Sciatic nerve (tissue), 2 donors: ENCODE data around the gene OBP2B. TPM values are rescaled to one million over a fixed set of nuclear protein-coding genes. Genes with fewer than 3 reads are reported as not detected.
"Not testable (repeated sequence)": the region's sequence is repeated elsewhere in the genome, so short reads cannot be mapped to it uniquely, and the experiment has no call there.

Experiments
- ATAC-seq: fragments of 200-7000 bp; cut with Tn5 transposase; one replicate; pipeline ENCODE4 v1.9.1; 2020; ENCODE audit warnings: mild to moderate bottlenecking, moderate library complexity
- DNase-seq: peaks from one replicate; pipeline ENCODE4 v3.0.0-alpha.2; 2020; ENCODE audit warnings: low spot score
- intact Hi-C: fragments of 100-400 bp; cut with DNase I; formaldehyde crosslinking; loops from one replicate; pipeline ENCODE4 v1.14.2; 2022
- total RNA-seq: library from RNA; stranded (reverse); fragmentation: NEBNext Ultra II Directional; extraction: Animal tissue kit (Norgen Biotek cat#: 25700); gene quantifications from one replicate; pipeline ENCODE4 v1.2.1, GENCODE V29; 2021
- donor health status: DM: no; HTN: no; CAD: no.
- donor health status: DM: no; HTN: no; CAD: no.

The OBP2B gene
- total RNA-seq, 1 donor from 2014 or later = not detected

DNA sequence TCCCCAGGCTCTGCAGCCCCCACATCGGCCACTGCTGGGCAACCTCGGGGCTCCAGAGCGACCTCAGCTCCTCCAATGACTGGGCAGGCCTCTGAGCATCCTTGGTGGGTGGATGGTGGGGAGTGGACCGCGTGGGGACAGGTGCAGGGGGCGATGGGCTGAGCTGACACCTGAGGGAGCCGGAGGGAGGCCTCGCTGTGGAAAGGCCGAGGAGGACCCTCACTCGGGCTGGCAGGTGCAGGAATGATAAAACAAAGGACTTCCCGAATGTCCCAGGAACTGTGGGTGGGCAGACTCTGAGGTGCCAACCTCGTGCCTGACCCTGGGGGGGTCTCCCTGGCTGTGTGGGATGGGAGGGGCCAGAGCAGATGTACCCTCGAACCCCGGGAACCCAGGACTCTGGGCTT lies 3.6 kb downstream of the OBP2B start:
- intact Hi-C loops, ATAC-seq: not testable (repeated sequence)
- peak; percentile 42 for DNase-seq

DNA sequence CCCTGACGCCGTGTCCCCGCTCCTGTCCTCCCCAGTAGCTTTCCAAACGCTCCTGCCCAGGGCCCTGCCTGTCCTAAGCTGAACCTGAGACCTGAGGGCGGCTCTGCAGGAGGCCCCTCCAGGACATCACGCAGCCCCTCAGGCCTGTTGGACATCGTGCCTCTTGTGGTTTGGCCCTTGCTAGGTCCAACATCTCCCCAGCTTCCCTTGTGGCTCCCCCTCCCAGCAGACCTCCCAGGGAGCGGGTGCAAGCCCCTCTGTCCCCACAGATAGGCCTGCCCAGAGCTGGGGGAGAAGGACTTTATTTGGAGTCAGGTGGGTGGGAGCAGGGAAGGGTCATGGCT lies 4.1 kb downstream of the OBP2B start:
- ATAC-seq (no peak), DNase-seq (no peak)
- intact Hi-C loops = no loop called here

DNA sequence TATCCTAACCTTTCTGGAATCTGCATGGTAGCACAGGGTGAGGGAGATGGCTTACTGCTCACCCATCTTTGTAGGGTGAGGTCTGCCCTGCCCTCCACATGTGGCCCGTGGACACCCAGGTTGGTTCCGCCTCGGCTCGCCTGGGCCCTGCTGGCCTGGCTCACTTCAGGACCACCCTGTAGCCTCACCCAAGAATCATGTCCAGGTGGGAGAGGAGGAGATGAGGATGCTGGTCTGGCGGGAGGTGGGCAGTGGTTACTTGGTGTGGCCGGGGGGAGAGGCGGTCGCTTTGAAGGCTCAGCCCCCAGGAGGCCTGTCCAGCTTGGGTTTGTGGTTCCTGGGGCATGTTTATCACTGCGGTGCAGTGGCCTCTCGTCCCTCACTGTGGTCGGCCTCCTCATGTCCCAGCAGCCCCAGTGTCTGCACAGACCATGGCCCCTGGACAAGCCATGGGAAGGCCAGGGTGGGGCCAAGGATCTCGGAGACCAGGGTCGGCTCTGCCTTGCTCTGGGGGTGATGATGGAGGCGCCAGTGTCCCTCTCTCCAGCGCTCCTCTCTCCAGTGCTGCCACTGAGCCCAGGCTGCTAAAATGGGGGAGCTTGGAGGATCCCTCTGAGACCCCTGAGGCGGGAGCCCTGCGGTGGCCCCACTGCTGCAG lies 4.6 kb downstream of the OBP2B start:
- peak; percentile 44 for DNase-seq

GRCh38 chr9:133203506-133204075 lies 5.5 kb downstream of the OBP2B start:
- DNase-seq = peak; percentile 34
- intact Hi-C loops = no loop called here
- no peak for ATAC-seq

More for the DNA sequence above, 4.6 kb downstream of the OBP2B start:
- intact Hi-C loops = no loop called here
- ATAC-seq = no peak

- ATAC-seq (no peak), DNase-seq (peak; percentile 33)
- intact Hi-C loops = no loop called here
Measured at GRCh38 chr9:133202688-133203453, 6.2 kb downstream of the OBP2B start.

DNA sequence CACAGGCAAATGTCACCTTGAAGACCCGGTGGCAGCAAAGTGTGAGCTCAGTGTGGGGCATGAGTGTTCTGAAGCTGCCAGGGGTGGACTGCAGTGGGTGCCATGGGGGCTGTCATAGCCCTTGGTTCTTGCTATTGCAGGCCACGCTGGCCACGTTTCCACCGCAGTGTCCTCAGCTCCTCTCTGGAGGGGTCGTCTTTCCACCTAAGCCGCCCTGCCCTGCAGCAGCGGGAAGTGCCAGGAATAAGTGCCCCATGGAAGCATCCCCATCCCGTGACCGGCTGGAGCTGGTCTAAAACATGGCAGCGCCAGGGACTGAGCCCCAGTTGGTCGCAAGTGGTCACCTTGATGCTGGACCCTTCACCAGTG lies 6.9 kb downstream of the OBP2B start:
- DNase-seq = no peak
- intact Hi-C loops = no loop called here

GRCh38 chr9:133201424-133202144 lies 7.5 kb downstream of the OBP2B start:
- DNase-seq = no peak
- intact Hi-C loops = no loop called here
- no peak for ATAC-seq

More for the DNA sequence above, 6.9 kb downstream of the OBP2B start:
- ATAC-seq = no peak

DNA sequence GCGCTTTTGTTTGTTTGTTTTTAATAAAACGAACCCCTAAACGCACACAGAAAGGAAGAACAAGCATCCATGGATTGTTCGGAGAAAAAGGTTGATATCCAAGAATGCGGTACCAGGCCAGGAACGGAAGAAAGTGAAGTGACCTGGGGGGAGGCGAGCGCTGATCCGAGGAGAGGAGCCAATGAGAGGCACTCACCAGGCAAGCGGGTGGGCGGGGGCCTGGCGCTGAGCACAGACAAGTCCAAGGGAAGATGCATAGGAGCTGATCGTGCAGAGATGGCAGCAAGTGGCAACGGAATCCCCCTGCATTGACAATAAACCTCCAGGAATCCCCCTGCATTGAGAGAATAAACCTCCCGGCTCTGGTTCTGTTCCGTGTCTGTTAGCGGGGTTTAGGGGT lies 8.4 kb downstream of the OBP2B start:
- ATAC-seq = no peak
- DNase-seq = no peak
- intact Hi-C loops = no loop called here

- ATAC-seq = peak; percentile 90
- DNase-seq = no peak
- intact Hi-C loops = no loop called here
Measured at GRCh38 chr9:133199648-133200321, 9.3 kb downstream of the OBP2B start.

- ATAC-seq = no peak
- intact Hi-C loops = no loop called here
- DNase-seq = no peak
Measured at GRCh38 chr9:133195029-133195428, 14.0 kb downstream of the OBP2B start.

GRCh38 chr9:133194597-133194996 lies 14.5 kb downstream of the OBP2B start:
- ATAC-seq (no peak), DNase-seq (no peak)
- intact Hi-C loops = no loop called here

DNA sequence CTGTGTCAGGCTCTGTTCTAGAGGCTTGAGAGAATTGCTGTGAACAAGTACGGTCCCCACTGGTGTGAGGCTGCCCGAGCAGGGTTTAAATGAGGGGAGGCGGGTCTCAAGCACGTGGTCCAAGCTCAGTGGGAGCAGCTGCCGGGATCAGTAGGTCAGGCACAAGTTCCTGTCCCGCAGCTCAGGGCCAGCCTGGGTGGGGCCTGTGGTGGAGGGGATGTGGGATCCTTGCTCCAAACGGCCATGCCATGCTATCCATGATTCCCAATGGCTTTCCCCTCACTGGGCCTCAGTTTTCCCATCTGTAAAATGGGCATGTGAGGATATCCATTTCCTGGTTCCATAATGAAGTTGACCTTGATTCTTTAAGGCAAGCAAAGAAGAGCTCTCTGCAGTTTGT lies 17.1 kb downstream of the OBP2B start:
- intact Hi-C loops = no loop called here
- no peak for DNase-seq
- no peak for ATAC-seq

- ATAC-seq (no peak), DNase-seq (no peak)
- intact Hi-C loops = loop anchor here (10.0 kb wide), 2 partner anchors 145 to 295 kb away; partner anchors contain the start of gene SURF6
Measured at GRCh38 chr9:133189826-133190225, 19.2 kb downstream of the OBP2B start.

DNA sequence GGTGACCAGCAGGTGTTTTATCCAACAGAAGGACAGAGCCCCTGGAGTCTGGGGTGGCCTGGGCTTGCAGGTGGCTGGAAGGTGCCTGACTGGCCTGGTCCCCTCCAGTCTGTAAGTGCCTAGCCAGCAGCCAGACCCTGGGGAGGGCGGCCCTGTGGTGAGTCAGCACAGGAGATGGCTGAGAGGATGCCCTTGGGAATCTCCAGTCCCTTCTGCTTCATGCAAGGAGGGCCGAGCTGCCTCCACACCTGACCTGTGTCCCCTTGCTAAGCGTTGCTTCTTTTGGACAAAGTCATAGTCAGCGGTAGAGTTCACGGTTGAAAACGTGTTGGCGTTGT lies 20.2 kb downstream of the OBP2B start:
- DNase-seq = peak; percentile 38
- no peak for ATAC-seq
- intact Hi-C loops = loop anchor here (10.0 kb wide), 2 partner anchors 146 to 296 kb away; partner anchors contain the start of gene SURF6

- DNase-seq = peak; percentile 45
- ATAC-seq = peak; percentile 12
- intact Hi-C loops = loop anchor here (10.0 kb wide), 2 partner anchors 147 to 297 kb away; partner anchors contain the start of gene SURF6
Measured at GRCh38 chr9:133188006-133188842, 20.8 kb downstream of the OBP2B start.

DNA sequence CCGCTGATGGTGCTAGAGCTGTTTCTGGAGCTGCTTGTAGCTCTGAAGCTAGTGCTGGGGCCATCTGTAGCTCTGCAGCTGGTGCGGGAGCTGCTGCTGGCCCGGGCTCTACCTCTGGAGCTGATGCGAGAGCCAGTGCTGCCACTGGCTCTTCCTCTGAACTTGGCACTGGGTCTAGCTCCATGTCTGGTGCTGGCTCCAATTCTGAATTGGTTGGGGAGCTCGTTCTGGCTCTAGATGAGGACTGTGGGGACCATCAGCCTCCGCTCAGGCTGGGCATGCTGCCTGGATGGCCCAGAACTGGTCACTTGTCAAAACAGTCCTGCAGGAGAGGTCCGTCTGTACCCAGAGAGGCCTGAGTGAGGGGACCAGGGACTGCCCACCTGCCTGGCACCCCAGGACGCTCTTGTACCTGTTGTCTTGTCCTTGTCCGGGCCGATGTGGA lies 21.5 kb downstream of the OBP2B start:
- no peak for ATAC-seq
- intact Hi-C loops = loop anchor here (10.0 kb wide), 2 partner anchors 147 to 297 kb away; partner anchors contain the start of gene SURF6
- DNase-seq = peak; percentile 49

DNA sequence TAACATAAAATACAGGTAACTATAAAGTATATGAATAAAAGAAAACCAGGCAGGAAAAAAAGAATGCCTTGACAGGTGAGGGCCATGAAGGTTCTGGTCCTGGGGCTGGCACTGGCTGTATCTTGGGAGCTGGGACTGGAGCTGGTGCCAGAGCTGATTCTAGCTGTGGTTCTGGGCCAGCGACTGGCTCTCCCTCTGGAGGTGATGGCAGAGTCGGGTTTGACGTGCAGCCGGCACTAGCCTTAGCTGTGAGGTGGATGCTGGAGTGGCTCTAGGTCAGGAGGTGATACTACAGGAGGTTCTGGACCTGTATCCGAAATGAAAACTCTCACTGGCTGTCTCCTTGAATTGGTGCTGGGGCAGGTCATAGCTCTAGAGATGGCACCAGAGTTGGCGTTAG lies 22.3 kb downstream of the OBP2B start:
- intact Hi-C loops = loop anchor here (10.0 kb wide), 2 partner anchors 148 to 298 kb away; partner anchors contain the start of gene SURF6
- ATAC-seq (no peak), DNase-seq (peak; percentile 42)

- intact Hi-C loops = loop anchor here (10.0 kb wide), 2 partner anchors 150 to 300 kb away; partner anchors contain the start of gene SURF6
- DNase-seq = peak; percentile 67
- ATAC-seq = peak; percentile 80
Measured at GRCh38 chr9:133184971-133185370, 24.1 kb downstream of the OBP2B start.
